ENCODE results near the gene CLDN22. TPM values are rescaled to one million over a fixed set of nuclear protein-coding genes. Genes with fewer than 3 reads are reported as not detected.
A peak's percentile ranks its signal among the peaks of the same experiment; 100 is the strongest.

Gene CLDN22
- total RNA-seq, 4 donors from 2014 or later = 0.85 TPM; not detected in 3

- TF ChIP-seq POLR2A (IDR thresholded peaks at IDR 0.05) = no peak
- TF ChIP-seq CTCF (IDR thresholded peaks at IDR 0.05) = no peak
- Histone ChIP-seq H3K27me3 (no peaks in the 10 kb centered on the region), H3K4me1 (peaks cover 4 to 34% (median 15%) of the 10 kb centered on the region in 3 donors), H3K36me3 (no peaks in the 10 kb centered on the region), H3K9me3 (no peaks in the 10 kb centered on the region), H3K27ac (no peak overlapping the region), H3K4me3 (no peak overlapping the region)
- WGBS, 2 donors = 43 to 53% methylated on average over 6 of the region's 6 CpGs
- no peak for DNase-seq
- intact Hi-C loops (cut with DNase I) = no loop called here
These were observed 13.9 kb upstream of the CLDN22 start for GRCh38 chr4:183333983-183334382.

- Histone ChIP-seq H3K36me3 (no peaks in the 10 kb centered on the region), H3K4me3 (no peak overlapping the region), H3K27me3 (no peaks in the 10 kb centered on the region), H3K27ac (no peak overlapping the region), H3K4me1 (peaks cover 4 to 34% (median 15%) of the 10 kb centered on the region in 3 donors), H3K9me3 (no peaks in the 10 kb centered on the region)
- TF ChIP-seq POLR2A (IDR thresholded peaks at IDR 0.05) (no peak), CTCF (IDR thresholded peaks at IDR 0.05) (no peak)
- intact Hi-C loops (cut with DNase I) = no loop called here
- no peak for DNase-seq
- 86 to 91% methylated on average over 9 of the region's 9 CpGs for WGBS, 2 donors
These were observed 13.1 kb upstream of the CLDN22 start for GRCh38 chr4:183333202-183333601.

GRCh38 chr4:183332447-183332846 is 12.4 kb upstream of the CLDN22 start:
- H3K27ac ChIP-seq = no peak overlapping the region
- H3K27me3 ChIP-seq = no peaks in the 10 kb centered on the region
- no peak overlapping the region for H3K4me3 ChIP-seq
- no peaks in the 10 kb centered on the region for H3K36me3 ChIP-seq
- 81 to 93% methylated on average over 11 of the region's 11 CpGs for WGBS, 2 donors
- no peak for TF ChIP-seq POLR2A (IDR thresholded peaks at IDR 0.05)
- no peak for TF ChIP-seq CTCF (IDR thresholded peaks at IDR 0.05)
- H3K4me1 ChIP-seq = peaks cover 4 to 34% (median 15%) of the 10 kb centered on the region in 3 donors
- intact Hi-C loops (cut with DNase I) = no loop called here
- no peak for DNase-seq
- H3K9me3 ChIP-seq = no peaks in the 10 kb centered on the region

- Histone ChIP-seq H3K27ac (peak overlapping the region in 1 of 4 donors; percentile 12), H3K27me3 (no peaks in the 10 kb centered on the region), H3K9me3 (peaks cover 0 to 8% (median 0%) of the 10 kb centered on the region in 3 donors), H3K36me3 (no peaks in the 10 kb centered on the region), H3K4me3 (no peak overlapping the region), H3K4me1 (peaks cover 4 to 34% (median 15%) of the 10 kb centered on the region in 3 donors)
- no peak for DNase-seq
- TF ChIP-seq POLR2A (IDR thresholded peaks at IDR 0.05) (no peak), CTCF (IDR thresholded peaks at IDR 0.05) (no peak)
- WGBS, 2 donors = 82 to 94% methylated on average over 2 of the region's 2 CpGs
- intact Hi-C loops (cut with DNase I) = no loop called here
These were observed 10.8 kb upstream of the CLDN22 start for GRCh38 chr4:183330841-183331240.

GRCh38 chr4:183329954-183330742 is 10.1 kb upstream of the CLDN22 start:
- H3K4me3 ChIP-seq = no peak overlapping the region
- peak overlapping the region in 2 of 4 donors; percentile 12 to 40 for H3K27ac ChIP-seq
- 24 to 39% methylated on average over 10 of the region's 10 CpGs for WGBS, 2 donors
- intact Hi-C loops (cut with DNase I) = no loop called here
- H3K4me1 ChIP-seq = peaks cover 4 to 28% (median 10%) of the 10 kb centered on the region in 3 donors
- DNase-seq = no peak
- peaks cover 0 to 8% (median 0%) of the 10 kb centered on the region in 3 donors for H3K9me3 ChIP-seq
- no peaks in the 10 kb centered on the region for H3K36me3 ChIP-seq
- H3K27me3 ChIP-seq = no peaks in the 10 kb centered on the region
- TF ChIP-seq POLR2A (IDR thresholded peaks at IDR 0.05) (no peak), CTCF (IDR thresholded peaks at IDR 0.05) (no peak)
